Esophagus muscularis mucosa (tissue), 4 donors: ENCODE measurements around the gene ANAPC15. TPM values are rescaled to one million over a fixed set of nuclear protein-coding genes. Genes with fewer than 3 reads are reported as not detected.
A peak's percentile ranks its signal among the peaks of the same experiment; 100 is the strongest.

ENCODE experiments used
- DNase-seq: peaks from one replicate; pipeline ENCODE4 v3.0.0-alpha.2; 2017; ENCODE audit errors: extremely low spot score
- H3K27ac ChIP-seq, 4 donors: fragments of 200-600 bp; sonication (generic); replicated peaks in 1 of 4; 1 replicate in 3 of 4; 2 replicates in 1 of 4; pipeline ENCODE4 v1.5.1; 2016 to 2019; ENCODE audit warnings: mild to moderate bottlenecking in 1 of 4
- H3K27me3 ChIP-seq, 4 donors: fragments of 200-600 bp; sonication (generic); one replicate each; pipeline versions ENCODE4 v1.5.1 to v1.6.0; 2016 to 2019
- H3K36me3 ChIP-seq, 4 donors: fragments of 200-600 bp; sonication (generic); one replicate each; pipeline ENCODE4 v1.5.1; 2016 to 2019
- H3K4me1 ChIP-seq, 4 donors: fragments of 200-600 bp; sonication (generic); one replicate each; pipeline ENCODE4 v1.5.1; 2016 to 2019
- H3K4me3 ChIP-seq, 4 donors: fragments of 200-600 bp; sonication (generic); 1 replicate in 2 of 4; 2 replicates in 2 of 4; pipeline ENCODE4 v1.5.1; 2016 to 2019; ENCODE audit warnings: mild to moderate bottlenecking in 4 of 4, moderate library complexity in 1 of 4
- H3K9me3 ChIP-seq, 4 donors: fragments of 200-600 bp; sonication (generic); 1 replicate in 3 of 4; 2 replicates in 1 of 4; pipeline ENCODE4 v1.5.1; 2016 to 2019
- EP300 ChIP-seq: sonication (generic); formaldehyde crosslinking; IDR thresholded peaks from one replicate; pipeline ENCODE4 v1.6.1; 2017; ENCODE audit warnings: antibody characterized with exemption
- POLR2A ChIP-seq: fragments of 450-650 bp; IDR thresholded peaks from one replicate; pipeline ENCODE4 v1.6.1; 2017; ENCODE audit warnings: antibody characterized with exemption, moderate library complexity, mild to moderate bottlenecking, low read depth
- POLR2AphosphoS5 ChIP-seq, 2 donors: sonication (generic); formaldehyde crosslinking; IDR thresholded peaks; one replicate each; pipeline ENCODE4 v1.6.1; 2017; ENCODE audit warnings: antibody characterized with exemption in 2 of 2
- WGBS: methylation state at CpG from one replicate; pipeline ENCODE4 v1.1.5; 2018; 5-methylcytosine and 5-hydroxymethylcytosine counted together
- intact Hi-C: fragments of 100-400 bp; cut with DNase I; formaldehyde crosslinking; loops from one replicate; pipeline ENCODE4 v1.15.1; 2023
- small RNA-seq, 3 donors: library from RNA; depleted of rRNA; stranded (forward); fragments of <200 nt; gene quantifications; one replicate each; pipeline ENCODE3, GENCODE V24; 2016
- total RNA-seq, 4 donors: library from RNA; depleted of rRNA; stranded (reverse); fragments of >200 nt; gene quantifications; one replicate each; pipeline versions ENCODE4 v1.1.0 to v1.2.1, GENCODE V29; 2016
- TF ChIP-seq, protein P1 (sequence below), 3 experiments: fragments of 200-600 bp in 2 of 3; fragments of 450-650 bp in 1 of 3; sonication (generic) in 2 of 3; IDR thresholded peaks; one replicate each; pipeline ENCODE4 v1.5.1; 2017 to 2019; ENCODE audit warnings: antibody characterized with exemption in 3 of 3, mild to moderate bottlenecking in 2 of 3, moderate library complexity in 1 of 3

ANAPC15 gene
- total RNA-seq, 4 donors from 2014 or later: 43.5 to 58.1 (median 48.1) TPM

GRCh38 chr11:72067266-72067665 is 45.2 kb downstream of the ANAPC15 start:
- no peaks in the 10 kb centered on the region for H3K9me3 ChIP-seq
- no peak for DNase-seq
- peaks cover 43 to 62% (median 60%) of the 10 kb centered on the region in 4 donors for H3K4me1 ChIP-seq
- intact Hi-C loops: no loop called here
- H3K27me3 ChIP-seq: no peaks in the 10 kb centered on the region
- peak overlapping the region; percentile 68 to 85 (median 81) for H3K27ac ChIP-seq
- TF ChIP-seq POLR2AphosphoS5 (IDR thresholded peaks at IDR 0.05): no peak
- no peak for TF ChIP-seq POLR2A
- no peak for TF ChIP-seq EP300
- TF ChIP-seq, protein P1, sequence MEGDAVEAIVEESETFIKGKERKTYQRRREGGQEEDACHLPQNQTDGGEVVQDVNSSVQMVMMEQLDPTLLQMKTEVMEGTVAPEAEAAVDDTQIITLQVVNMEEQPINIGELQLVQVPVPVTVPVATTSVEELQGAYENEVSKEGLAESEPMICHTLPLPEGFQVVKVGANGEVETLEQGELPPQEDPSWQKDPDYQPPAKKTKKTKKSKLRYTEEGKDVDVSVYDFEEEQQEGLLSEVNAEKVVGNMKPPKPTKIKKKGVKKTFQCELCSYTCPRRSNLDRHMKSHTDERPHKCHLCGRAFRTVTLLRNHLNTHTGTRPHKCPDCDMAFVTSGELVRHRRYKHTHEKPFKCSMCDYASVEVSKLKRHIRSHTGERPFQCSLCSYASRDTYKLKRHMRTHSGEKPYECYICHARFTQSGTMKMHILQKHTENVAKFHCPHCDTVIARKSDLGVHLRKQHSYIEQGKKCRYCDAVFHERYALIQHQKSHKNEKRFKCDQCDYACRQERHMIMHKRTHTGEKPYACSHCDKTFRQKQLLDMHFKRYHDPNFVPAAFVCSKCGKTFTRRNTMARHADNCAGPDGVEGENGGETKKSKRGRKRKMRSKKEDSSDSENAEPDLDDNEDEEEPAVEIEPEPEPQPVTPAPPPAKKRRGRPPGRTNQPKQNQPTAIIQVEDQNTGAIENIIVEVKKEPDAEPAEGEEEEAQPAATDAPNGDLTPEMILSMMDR (IDR thresholded peaks at IDR 0.05): no peak
- no peak overlapping the region for H3K4me3 ChIP-seq
- H3K36me3 ChIP-seq: peaks cover 0 to 7% (median 2%) of the 10 kb centered on the region in 4 donors

DNA sequence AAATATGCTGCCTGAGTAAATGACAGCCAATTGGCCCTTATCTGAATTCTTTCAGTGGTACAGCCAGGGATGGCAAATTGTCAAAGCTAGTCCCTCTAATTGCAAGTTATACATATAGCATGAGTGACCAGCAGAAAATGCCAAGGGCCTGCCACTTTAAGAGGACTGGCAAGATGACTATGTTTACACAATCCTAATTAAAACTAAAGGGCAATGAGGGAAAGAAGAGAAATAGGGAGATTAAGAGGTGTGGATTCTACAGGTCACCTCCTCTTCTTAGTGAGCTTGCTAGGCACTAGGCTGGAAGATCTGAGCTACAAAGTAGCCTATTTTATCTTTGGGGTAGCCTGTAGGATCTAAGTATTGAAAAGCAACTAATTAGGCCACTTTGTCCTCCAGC is 45.6 kb downstream of the ANAPC15 start:
- TF ChIP-seq EP300 (no peak), POLR2A (no peak), POLR2AphosphoS5 (IDR thresholded peaks at IDR 0.05) (no peak)
- TF ChIP-seq, protein P1 (IDR thresholded peaks at IDR 0.05): no peak
- H3K4me1 ChIP-seq: peaks cover 38 to 58% (median 56%) of the 10 kb centered on the region in 4 donors

GRCh38 chr11:72061739-72062396 is 50.6 kb downstream of the ANAPC15 start:
- H3K9me3 ChIP-seq: no peaks in the 10 kb centered on the region
- H3K27ac ChIP-seq: no peak overlapping the region
- DNase-seq: no peak
- H3K4me1 ChIP-seq: peaks cover 6 to 26% (median 12%) of the 10 kb centered on the region in 4 donors
- 85% methylated on average over 5 of the region's 5 CpGs for WGBS
- intact Hi-C loops: no loop called here
- H3K36me3 ChIP-seq: peaks cover 0 to 22% (median 6%) of the 10 kb centered on the region in 4 donors
- no peaks in the 10 kb centered on the region for H3K27me3 ChIP-seq
- H3K4me3 ChIP-seq: no peak overlapping the region
- no peak for TF ChIP-seq POLR2A
- no peak for TF ChIP-seq EP300

More for the DNA sequence above, 45.6 kb downstream of the ANAPC15 start:
- Histone ChIP-seq H3K9me3 (no peaks in the 10 kb centered on the region), H3K27me3 (no peaks in the 10 kb centered on the region), H3K4me3 (no peak overlapping the region), H3K36me3 (peaks cover 0 to 11% (median 4%) of the 10 kb centered on the region in 4 donors), H3K27ac (peak overlapping the region; percentile 68 to 85 (median 81))
- intact Hi-C loops: no loop called here
- DNase-seq: no peak

Small RNAs within 50 kb of the gene (small RNA-seq; reads per million reads assigned to genes)
- gene MIR3165: 0 reads per million in 3 donors

Other genes with a start within 250 kb of the ANAPC15 start
- not detected for gene DEFB131B, start 234.2 kb downstream of the ANAPC15 start, total RNA-seq
- 10 to 100 TPM in 1 of 4 donors, 1 to 10 TPM in 3; 5.6 to 10.4 (median 8.8) TPM for gene XNDC1N, start 184.1 kb downstream of the ANAPC15 start, total RNA-seq
- gene RNF121, start 183.6 kb downstream of the ANAPC15 start, total RNA-seq: 10 to 100 TPM; 13.7 to 25.9 (median 18.6) TPM
- gene IL18BP, start 113.8 kb downstream of the ANAPC15 start, total RNA-seq: 1 to 10 TPM; 2.7 to 9.4 (median 5.9) TPM
- gene NUMA1, start 32.2 kb downstream of the ANAPC15 start, total RNA-seq: 100 to 1,000 TPM; 214 to 328 (median 272) TPM
- gene LRRC51, start 31.8 kb downstream of the ANAPC15 start, total RNA-seq: 10 to 100 TPM in 1 of 4 donors, 1 to 10 TPM in 3; 9.1 to 10.0 (median 9.2) TPM
- gene LAMTOR1, start 9.4 kb downstream of the ANAPC15 start, total RNA-seq: 100 to 1,000 TPM in 2 of 4 donors, 10 to 100 TPM in 2; 86.8 to 103 (median 98.0) TPM
- not detected for gene TOMT, start 6.8 kb downstream of the ANAPC15 start, total RNA-seq
- gene FOLR3, start 23.0 kb upstream of the ANAPC15 start, total RNA-seq: under 1 TPM in 2 of 4 donors, not detected in 2; 0.50 to 0.83 TPM
- 1 to 10 TPM in 1 of 4 donors, under 1 TPM in 1, not detected in 2; 0.40 to 1.0 TPM for gene FOLR1, start 79.4 kb upstream of the ANAPC15 start, total RNA-seq
- gene FOLR2, start 104.1 kb upstream of the ANAPC15 start, total RNA-seq: 10 to 100 TPM; 26.6 to 78.7 (median 33.1) TPM
- 100 to 1,000 TPM in 2 of 4 donors, 10 to 100 TPM in 2; 61.6 to 158 (median 100) TPM for gene INPPL1, start 112.1 kb upstream of the ANAPC15 start, total RNA-seq
- 1 to 10 TPM; 1.2 to 1.3 (median 1.3) TPM for gene PHOX2A, start 131.5 kb upstream of the ANAPC15 start, total RNA-seq